Fibroblast of lung (primary cell): Measurements from ENCODE around the gene CLDN19.

Experiments used
- CTCF ChIP-seq, 2 donors: IDR thresholded peaks in 1 of 2; conservative IDR thresholded peaks in 1 of 2; 1 replicate in 1 of 2; 2 replicates in 1 of 2; pipeline ENCODE4 v1.5.1; 2011 to 2012; ENCODE audit warnings: low read length in 2 of 2, control low read depth in 1 of 2, inconsistent platforms in 1 of 2, low read depth in 1 of 2, mild to moderate bottlenecking in 1 of 2
- EZH2 ChIP-seq: IDR thresholded peaks from 2 replicates; pipeline ENCODE4 v1.5.1; 2012; ENCODE audit warnings: low read length, control low read depth, mild to moderate bottlenecking; ENCODE audit errors: missing control alignments

DNA sequence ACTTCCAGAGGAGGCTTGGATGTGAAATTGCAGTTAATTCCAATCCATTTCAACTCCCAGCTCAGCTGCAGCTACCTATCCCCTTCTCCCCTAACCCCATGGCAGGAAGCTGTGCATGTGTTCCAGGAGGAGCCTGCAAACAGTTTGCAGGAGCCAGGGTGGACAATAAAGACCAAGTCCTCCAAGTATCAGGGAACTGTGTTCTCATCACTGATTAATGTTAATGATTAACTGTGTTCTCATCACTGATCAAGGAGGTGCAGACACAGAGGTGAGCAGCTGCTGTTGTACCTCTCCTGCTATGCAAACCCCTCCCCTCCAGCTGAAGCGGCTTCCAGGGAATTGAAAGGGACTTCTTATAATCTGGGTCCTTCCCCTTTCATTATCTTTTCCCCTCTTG lies 19.2 kb downstream of the CLDN19 start:
- TF ChIP-seq CTCF (conservative IDR thresholded peaks at IDR 0.05 in 1 of 2, IDR thresholded peaks at IDR 0.05 in 1 of 2; ENCODE audit: low read depth in 1 of 2, low read length in 2 of 2) (no peak), EZH2 (no peak)
